Pulmonary artery endothelial cell (primary cell): Measurements from ENCODE around the gene ZNF681. TPM values are rescaled to one million over a fixed set of nuclear protein-coding genes. Genes with fewer than 3 reads are reported as not detected.
"Not testable (repeated sequence)": the region's sequence is repeated elsewhere in the genome, so short reads cannot be mapped to it uniquely, and the experiment has no call there.

Experiments used
- DNase-seq: peaks from one replicate; pipeline ENCODE4 v3.0.0-alpha.2; 2011; ENCODE audit warnings: low read depth, low spot score
- total RNA-seq: library from RNA; depleted of rRNA; stranded (reverse); fragments of >200 nt; gene quantifications from 2 replicates; pipeline ENCODE4 v1.2.3, GENCODE V29; 2014

Gene ZNF681
- total RNA-seq, result 0.26 and 1.3 TPM in 2 replicates

DNA sequence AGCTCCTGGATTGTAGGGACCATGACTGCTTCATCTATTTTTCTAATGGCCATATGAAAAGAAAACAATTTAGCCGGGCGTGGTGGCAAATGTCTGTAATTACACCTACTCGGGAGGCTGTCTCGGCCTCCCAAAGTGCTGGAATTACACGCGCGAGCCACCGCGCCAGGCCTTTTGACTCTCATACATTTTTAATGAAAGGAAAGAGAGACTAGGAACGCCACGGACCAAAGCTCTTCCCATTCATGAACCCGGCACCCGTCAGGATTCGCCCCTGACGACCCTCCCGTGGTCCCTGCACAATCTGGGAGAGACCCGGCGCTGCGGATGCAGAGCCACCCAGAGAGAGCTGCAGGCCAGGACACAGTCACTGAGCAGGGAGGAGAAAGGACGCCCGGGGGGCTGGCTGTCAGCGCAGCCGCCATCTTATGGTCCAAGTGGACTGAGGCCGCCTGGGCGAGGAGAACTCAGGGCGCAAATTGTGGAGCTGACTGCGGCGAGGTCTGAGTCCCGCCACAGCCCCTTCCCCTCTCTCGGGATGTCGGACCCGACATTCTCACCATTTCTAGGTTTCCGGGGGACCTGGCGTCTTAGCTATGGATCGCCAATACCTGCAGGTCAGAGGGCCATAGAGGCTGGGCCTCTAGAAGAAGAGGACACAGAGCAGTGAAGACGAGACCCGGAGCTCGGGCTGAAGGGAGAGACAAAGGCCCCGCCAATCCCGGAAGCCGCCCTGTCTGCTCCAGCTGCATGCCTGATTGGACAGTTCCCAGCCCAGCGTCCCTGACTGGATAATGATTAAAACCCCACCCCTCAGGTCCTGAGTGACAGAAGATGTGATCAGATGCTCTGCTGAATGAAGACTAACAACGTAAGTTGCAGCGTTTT lies at the start of gene ZNF681:
Gene ZNF681, minus strand, starts transcription at position 705 of the 888 bp plus-strand sequence. Its CDS starts 142 bp downstream, at position 563.
- DNase-seq, result peak; percentile 61

GRCh38 chr19:23804676-23805075 lies 46.0 kb upstream of the ZNF681 start:
- no peak for DNase-seq

- no peak for DNase-seq
These were observed 43.6 kb upstream of the ZNF681 start for GRCh38 chr19:23802290-23802689.

GRCh38 chr19:23801803-23802202 lies 43.1 kb upstream of the ZNF681 start:
- no peak for DNase-seq

DNA sequence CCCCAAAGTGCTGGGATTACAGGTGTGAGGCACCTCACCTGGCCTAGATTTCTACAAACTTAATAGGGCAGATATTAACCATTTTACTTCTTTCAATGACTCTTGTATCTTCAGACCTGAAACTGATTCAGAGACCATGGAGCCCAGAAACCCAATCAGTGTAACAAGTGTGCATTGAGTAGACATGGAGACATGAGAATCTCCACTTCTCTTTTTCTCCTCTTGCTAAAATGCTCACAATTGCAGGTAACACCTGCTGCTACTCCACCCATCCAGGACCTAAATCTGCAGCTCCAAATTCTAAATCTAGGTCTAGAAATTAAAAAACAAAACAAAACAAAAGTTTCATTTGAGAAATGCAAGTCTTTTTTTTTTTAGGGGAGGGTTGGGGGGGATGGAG lies 42.2 kb upstream of the ZNF681 start:
- no peak for DNase-seq

DNA sequence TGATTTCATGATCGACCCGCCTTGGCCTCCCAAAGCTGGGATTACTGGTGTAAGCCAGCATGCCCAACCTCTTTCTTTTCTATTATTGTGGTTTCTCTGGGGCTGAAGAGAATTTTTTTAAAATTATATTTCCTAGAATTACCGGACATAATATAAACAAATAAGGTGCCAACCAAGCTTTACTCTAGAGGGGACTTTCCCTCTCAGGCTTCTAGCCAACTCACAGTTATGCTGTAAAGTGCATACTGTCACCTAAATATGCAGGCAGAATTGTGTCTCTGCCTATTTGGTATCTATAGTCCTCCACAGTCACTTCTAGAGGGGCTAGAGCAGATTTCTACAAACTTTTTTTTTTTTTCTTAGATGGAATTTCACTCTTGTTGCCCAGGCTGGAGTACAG lies 41.6 kb upstream of the ZNF681 start:
- DNase-seq, result no peak

GRCh38 chr19:23799321-23799720 lies 40.6 kb upstream of the ZNF681 start:
- no peak for DNase-seq

DNA sequence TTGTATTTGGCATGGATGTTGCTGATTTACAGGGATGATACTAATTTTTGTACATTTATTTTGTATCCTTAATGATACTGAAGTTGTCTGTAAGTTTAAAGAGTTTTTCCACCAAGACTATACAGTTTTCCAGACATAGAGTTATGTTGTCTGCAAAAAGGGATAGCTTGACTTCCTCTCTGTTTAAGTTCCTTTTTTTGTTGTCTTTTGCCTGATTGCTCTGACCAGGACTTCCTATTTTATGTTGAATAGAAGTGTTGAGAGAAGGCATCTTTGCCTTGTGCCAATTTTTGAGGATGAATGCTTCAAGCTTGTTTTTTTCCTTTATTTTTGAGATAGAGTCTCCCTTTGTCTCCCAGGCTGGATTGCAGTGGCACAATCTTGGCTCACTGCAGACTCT lies 36.8 kb upstream of the ZNF681 start:
- no peak for DNase-seq

GRCh38 chr19:23792784-23793183 lies 34.1 kb upstream of the ZNF681 start:
- DNase-seq, result no peak

GRCh38 chr19:23790641-23791488 lies 32.2 kb upstream of the ZNF681 start:
- DNase-seq, result no peak

GRCh38 chr19:23789246-23789645 lies 30.6 kb upstream of the ZNF681 start:
- DNase-seq, result no peak

DNA sequence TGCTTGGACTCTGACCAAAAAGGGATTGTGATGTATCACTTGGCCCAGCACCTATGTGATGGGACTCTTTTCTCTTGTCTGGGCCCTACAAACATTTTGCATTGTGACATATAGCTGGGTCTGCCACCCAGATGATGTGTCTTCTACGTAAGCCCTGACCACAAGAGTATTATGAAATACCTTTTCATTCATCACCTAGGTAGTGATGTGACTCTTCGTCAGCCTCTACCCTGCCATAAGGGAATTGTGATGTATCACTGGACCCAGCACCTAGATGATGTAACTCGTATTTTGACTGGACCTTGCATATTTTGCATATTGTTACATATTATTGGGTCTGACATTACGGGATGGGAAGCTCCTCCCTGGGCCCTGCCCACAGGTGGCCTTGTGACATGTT lies 29.7 kb upstream of the ZNF681 start:
- no peak for DNase-seq

GRCh38 chr19:23787106-23787505 lies 28.4 kb upstream of the ZNF681 start:
- DNase-seq, result no peak

DNA sequence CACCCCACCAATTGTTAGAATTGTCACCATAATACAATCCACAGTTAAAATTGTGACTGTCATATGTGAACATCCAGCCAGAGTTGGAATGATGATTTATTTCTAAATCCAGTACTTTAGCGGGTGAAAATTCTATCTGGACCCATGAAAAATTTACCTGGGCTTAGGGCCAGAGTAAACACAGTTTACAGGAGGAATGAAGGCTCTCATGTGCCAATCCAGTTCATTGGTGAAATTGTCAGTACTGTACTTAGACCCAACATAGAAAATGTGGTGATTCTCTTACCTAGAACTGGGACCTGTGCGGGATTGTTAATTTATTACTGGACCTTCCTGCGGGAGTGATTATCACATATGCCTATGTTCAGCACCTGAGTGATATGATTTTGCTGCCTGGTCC lies 27.3 kb upstream of the ZNF681 start:
- DNase-seq, result no peak

DNA sequence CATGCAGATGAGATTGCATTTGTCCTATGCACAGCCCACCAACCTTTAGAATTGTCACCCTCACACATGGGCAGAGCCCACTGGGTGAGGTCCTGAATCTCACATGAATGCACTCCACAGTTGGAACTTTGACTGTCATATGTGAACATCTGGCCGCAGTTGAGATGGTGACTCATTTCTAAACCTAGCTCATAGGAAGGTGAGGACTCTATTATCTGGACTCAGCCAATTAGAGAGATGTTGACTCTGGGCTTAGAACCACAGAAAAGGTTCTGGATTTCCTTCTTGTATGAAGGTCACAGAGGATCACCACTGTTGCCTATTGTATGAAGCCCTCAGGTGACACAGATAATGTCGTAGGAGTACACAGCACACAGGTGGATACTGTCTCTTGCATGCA lies 25.6 kb upstream of the ZNF681 start:
- DNase-seq, result no peak

GRCh38 chr19:23783636-23784035 lies 24.9 kb upstream of the ZNF681 start:
- no peak for DNase-seq

DNA sequence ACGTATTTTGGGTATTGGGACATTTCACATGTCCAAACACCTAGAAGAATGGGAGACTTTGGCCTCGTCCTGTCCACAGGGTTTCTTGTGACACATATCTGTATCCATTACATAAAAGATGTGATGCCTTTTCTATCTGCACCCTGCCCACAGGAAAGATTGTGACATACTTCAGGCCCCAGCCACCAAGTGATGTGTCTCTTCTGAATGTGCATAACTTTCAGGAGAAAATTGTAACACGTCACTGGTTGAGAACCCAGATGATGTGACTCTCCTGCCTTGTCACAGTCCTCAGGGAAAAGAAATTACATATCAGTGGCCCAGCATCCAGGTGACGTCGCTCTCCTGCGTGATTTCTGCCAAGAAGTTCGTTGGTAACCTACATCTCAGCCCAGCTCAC lies 21.0 kb upstream of the ZNF681 start:
- no peak for DNase-seq

DNA sequence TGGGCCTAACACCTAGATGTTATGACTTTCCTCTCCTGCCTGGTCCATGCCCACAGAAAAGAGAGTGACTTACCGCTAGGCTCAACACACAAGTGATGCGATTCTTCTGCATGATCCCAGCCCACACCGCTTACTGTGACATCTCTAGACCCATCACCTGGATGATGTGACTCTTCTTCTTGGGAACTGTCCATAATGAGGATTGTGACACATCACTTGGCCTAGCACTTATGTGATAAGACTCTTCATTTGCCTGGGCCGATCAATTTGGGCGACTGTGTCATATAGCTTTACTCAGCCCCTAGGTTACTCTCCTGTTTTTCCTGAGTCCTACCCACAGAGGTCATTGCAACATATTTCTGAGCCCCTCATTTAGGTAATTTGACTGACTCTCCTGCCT lies 19.9 kb upstream of the ZNF681 start:
- no peak for DNase-seq

GRCh38 chr19:23778036-23778435 lies 19.3 kb upstream of the ZNF681 start:
- DNase-seq, result not testable (repeated sequence)

GRCh38 chr19:23777216-23777615 lies 18.5 kb upstream of the ZNF681 start:
- DNase-seq, result no peak

DNA sequence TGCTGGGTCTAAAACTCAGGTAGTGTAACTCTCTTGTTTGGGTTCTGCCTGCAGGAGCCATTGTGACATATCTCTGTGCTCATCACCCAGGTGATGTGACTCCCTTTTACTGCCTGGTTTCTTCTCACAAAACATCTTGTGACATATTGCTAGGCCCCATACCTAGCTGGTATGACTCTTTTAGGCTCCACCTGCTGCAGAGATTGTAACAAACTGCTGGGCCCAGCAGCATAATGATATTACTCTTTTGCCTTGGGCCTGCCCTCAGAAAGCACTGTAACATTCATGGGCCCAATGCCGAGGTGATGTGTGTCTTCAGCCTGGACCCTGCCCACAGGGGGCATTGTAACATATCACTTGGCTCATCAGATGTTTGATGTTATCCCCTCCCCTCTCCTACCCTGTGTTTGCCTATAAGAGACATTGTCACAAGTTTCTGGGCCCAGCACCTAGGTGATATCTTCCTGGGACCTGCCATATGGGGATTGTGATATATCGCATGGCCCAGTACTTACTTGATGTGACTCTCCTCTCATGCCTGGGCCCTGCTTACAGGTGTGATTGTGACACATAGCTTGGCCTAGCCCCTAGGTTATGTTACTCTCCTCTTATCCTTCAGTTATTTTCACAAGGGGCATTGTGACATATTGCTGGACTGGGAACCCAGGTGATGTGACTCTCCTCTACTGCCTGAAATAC lies 18.0 kb upstream of the ZNF681 start:
- DNase-seq, result no peak

DNA sequence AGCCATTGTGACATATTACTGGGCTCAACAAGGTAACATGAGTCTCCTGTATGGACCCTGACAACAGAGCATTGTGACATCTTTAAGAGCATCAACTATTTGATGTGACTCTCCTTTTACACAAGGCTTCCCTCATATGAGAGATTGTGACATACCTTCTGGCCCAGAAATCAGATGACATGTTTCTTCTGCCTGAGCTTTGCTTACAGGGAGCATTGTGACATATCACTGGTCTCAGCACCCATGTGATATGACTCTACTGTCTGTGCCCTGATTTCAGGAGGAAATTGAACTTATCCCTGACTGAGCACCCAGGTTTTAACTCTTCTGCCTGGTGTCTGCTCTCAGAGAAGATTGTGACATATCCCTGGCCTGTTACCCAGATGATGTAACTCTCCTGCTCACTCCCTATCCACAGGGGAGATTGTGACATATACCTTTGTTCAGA lies 15.9 kb upstream of the ZNF681 start:
- DNase-seq, result no peak
